Cortex of kidney (tissue), 1 donor: Measurements from ENCODE around the gene FRAT2.
"Not testable (repeated sequence)": the region's sequence is repeated elsewhere in the genome, so short reads cannot be mapped to it uniquely, and the experiment has no call there.

ENCODE experiments used
- DNase-seq: peaks from one replicate; lab custom pipeline; 2025; lab: John Stamatoyannopoulos, UW

The FRAT2 gene

DNA sequence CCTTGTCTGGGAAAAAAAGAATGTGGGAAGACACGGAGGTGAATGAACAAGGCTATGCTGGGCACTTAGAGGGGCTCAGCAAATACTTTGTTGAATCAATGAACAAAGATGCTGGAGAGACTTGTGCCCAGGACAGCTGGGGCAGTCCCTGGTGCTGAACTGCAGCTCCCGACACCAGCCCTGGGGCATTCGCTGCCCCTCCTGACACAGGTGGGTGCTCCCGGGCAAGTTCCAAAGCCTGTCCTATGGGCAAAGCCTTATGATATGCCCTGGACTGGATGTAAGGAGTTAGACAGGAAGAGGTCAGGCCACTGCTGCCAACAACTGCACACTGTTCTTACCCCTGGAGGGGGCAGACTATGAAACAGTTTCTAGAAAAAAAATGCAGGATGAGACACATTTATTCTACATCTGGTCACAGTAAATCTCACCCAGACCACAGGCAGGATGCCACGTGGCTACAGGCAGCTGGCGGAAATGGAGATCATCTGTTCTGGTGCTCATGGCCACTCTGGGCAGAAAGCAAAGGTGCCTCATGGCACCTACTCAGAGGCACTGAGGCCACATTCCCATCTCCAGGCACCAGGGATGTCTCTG, 21.9 kb upstream of the FRAT2 start:
- no peak for DNase-seq

DNA sequence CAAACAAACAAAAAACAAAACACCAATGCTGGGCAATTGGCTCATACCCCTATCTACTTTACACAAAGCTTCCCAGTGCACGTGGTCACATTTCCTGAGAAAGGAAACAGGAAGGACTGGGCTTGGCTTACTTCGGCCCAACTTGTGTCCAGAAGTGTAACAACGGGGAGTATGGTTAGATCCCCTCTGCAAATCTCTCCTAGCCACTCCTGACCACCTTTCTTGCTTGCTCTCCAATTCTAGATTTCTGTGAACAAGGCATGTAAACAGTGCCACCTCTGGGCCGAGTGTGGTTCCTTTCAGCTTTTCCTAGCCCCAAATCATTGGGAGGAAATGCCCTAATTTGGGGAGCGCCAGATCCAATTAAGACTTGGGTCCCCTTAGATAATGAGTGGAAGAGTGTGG, 21.0 kb upstream of the FRAT2 start:
- no peak for DNase-seq

DNA sequence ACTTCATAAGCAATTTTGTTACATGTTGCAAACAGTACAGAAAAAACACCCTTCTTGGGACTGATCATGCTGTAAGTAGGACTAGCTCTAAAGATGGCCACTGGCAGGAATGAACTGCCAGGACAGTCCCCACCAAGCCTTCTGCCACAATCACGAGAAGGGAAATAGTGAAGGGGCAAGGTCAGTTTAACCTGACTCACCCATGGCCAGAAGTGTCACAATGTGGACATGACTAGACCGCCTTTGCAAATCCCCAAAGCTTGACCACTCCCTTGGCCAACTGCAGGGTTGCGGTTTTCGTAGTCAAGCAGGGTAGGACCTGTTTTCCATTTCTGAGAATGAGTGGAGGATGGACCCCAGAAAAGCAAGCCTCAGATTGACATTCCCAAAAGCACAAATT, 19.4 kb upstream of the FRAT2 start:
- no peak for DNase-seq

DNA sequence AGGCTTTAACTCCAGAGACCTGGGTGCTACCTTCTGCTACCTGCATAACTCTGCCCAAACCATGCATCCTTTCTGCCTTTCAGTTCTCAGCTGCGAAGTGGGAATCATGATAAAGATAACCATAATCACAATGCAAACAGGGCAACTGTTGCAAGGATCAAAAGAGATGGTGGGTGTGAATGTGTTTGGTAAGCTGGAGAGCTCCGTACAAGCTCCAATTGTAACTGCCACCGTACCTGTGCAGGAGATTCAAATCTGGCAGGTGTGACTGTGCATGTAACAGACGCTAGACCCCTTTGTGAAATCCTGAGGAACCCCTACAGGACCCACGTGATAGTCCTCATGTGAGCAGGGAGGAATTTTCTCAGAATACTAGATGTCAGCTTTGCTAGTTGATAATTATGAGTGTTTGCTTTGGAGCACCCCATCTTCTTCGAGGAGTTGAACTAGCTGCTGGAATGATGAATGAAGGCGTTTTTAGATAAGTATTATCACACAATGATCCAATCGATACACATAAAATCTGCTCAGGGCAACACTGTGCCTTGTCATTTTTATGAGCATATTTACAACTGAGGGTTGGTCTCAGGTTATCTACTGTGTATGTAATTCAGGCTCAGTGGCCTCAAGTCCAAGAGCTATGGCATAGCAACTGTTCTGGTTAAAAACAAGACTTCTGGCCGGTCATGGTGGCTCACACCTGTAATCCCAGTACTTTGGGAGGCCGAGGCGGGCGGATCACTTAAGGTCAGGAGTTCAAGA, 15.4 kb upstream of the FRAT2 start:
- DNase-seq = no peak

DNA sequence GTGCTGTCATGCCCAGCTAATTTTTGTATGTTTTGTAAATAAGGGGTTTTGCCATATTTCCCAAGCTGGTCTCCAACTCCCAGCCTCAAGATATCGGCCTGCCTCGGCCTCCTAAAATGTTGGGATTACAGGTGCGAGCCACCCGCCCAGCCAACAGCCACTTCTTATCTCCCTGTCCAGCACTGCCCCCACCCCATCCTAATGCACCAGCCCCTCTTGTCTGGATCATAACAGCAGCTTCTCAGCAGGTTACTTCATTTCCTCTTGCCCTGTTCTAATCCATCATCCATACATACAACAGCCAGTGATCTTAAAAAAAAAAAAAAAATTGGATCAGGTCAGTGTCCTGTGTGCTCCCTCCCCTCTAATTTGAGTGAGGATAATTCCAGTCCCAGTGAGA, 12.8 kb upstream of the FRAT2 start:
- no peak for DNase-seq

DNA sequence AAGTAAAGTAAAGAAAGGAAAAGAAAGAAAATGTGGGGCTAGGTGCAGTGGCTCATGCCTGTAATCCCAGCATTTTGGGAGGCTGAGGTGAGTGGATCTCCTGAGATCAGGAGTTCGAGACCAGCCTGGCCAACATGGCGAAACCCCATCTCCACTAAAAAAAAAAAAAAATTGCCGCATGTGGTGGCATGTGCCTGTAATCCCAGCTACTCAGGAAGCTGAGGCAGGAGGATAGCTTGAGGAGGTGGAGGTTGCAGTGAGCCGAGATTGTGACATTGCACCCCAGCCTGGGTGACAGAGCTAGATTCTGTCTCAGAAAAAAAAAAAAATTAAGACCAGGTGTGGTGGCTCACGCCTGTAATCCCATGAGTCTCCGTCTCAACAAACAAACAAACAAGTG, 9.1 kb upstream of the FRAT2 start:
- DNase-seq = not testable (repeated sequence)

DNA sequence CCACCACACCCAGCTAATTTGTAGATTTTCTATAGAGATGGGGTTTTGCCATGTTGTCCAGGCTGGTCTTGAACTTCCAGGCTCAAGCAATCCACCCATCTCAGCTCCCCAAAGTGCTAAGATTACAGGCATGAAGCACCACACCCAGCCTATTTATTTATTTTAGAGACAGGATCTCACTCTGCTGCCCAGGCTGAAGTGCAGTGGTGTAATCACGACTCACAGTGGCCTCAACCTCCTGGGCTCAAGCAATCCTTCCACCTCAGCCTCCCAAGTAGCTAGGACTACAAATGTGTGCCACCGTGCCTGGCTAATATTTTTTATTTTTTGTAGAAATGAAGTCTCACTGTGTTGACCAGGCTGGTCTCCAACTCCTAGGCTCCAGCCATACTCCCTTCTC, 6.9 kb upstream of the FRAT2 start:
- DNase-seq = no peak

DNA sequence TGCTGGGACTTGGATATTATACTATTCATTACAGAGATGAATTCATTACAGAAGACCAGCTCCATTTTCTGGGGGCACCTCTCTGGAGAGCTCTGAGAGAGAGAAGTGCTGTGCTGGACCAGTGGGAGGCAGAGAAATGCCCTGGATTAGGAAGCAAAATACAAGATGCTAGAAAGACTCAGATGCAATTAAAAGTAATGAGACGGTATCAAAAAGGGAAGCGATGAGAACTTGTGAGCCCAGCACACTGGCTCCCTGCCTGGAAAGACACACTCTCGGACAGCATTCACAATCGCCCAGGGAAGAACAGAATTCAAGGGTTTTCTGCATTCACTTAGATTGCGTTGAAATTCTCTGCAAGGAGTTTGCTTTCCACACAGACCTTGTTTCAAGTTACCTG, 3.5 kb upstream of the FRAT2 start:
- no peak for DNase-seq

DNA sequence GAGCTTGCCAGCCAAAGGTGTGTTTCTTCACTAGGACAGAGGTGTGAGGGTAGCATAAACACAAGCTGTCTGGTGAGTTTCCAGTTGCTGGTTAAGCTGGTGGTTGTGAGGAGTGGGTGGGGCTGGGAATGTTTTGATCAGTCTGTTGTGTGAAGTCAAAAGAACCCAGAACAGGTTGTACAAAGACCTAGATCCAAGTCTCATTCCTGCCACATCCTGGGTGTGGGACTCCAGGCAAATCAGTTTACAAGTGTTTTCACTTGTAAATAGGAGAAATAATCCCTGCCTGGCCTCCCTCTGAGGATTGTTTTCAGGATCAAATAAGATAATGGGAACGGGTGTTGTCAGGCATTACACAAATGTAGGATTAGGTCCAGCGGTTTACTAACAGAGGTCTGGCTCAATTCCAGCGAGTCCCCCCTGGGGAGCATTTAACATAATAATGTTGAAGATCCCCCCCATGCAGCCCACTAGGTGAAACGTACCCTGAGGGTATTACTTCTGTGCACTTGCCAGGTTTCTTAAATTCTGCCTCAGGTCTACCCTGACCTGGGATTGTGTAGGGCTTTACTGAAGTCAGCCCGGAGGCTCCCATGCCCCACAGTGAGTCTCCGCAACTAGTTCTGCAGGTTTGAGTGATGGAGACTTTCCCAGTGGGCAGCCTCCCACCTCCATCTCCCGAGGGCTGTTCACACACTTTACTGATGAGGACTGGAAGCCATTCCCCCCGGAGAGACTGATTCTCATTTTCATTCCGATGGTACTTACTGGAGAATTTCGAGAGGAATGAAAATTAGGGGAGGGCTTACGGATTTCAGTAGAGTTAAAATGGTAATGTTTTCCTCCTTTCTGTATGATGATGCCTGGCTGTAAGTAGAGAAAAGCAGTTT, 2.7 kb upstream of the FRAT2 start:
- no peak for DNase-seq

DNA sequence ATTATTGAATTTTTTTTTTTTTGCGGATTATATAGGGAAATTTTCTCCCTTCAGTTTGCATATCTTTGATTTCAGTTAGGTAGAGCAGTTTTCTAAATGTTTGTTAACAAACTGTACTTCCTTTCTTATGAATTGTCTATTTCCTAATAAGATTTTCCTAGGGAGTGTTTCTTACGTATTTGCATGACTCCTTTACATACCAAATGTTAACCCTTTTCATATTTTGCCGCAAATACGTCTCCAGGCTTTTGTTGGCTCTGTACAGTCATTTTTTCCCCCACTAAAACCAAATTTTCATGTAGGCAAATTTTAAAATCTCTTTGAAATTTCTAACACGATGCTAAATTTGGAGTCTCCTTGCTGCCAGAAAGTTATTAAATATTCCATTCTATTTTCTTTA, 1.9 kb upstream of the FRAT2 start:
- no peak for DNase-seq

DNA sequence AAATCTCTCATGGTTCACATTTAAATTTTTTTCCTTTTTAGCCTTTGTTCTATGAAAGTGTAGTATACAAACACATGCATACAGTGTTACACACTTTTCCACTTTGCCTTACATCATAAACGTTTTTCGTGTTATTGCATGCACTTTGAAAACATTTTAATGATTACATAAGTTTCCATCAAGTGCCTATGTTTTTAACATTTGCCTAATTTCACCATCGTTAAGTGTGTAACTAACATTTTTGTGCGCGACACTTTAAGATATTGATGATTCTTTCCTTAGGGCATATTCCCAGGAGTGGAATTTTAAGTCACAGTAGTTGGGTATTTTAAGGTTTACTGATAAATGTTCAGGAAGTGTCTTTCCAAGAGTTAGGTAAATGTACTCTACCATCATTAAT, 1.5 kb upstream of the FRAT2 start:
- DNase-seq = no peak

DNA sequence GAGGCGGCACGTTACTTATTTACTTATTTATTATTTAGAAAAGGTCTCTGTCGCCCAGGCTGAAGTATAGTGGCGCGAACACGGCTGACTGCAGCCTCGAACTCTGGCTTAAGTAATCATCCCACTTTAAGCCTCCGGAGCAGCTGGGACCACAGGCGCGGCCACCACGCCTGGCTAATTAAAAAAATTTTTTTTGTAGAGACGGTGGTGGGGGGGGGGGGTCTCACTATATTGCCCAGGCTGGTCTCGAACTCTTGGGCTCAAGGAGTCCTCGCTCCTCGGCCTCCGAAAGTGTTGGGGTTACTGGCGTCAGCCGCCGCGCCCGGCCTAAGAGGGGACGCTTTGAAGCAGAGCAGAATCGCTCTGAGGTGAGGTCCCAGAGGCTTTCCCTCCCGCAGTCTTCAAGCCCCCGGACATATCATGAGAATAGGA, 675 bp upstream of the FRAT2 start:
- no peak for DNase-seq

DNA sequence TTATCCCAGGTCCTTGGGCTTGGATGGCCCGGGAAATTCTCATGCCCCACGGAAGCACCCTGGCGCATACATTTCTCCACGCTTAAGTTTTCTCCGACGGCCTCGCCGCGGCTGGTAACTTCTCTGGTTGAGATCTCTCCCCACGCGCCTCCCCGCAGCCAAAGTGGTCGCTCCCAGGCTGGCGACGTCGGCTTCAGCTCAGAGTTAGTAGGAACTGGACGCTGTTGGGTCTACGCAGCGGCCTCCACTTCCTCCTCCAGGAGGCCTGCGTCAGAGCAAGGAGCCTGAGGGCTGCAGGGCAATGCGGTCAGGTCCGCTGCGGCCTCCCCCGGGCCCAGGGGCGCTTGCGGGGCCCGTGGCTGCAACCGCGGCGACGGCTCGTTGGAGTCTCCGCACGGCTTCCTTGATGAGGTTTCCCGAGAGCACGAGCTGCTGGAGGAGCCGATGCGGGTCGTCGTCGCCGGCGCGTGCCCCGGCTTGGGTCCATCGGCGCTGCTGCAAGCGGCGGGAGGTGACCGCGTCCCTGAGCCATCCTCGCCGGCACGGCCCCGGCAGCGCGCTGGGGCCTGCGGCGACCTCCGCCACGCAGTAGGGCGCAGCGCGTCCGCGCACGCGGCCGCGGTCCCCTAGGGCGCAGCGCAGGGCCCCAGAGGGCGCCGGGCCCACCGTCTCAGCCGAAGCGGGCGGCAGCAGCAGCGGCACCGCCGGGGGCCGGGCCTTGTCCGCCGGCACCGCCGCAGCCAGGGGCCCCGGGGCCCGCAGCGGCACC, 744 bp downstream of the FRAT2 start:
- no peak for DNase-seq

DNA sequence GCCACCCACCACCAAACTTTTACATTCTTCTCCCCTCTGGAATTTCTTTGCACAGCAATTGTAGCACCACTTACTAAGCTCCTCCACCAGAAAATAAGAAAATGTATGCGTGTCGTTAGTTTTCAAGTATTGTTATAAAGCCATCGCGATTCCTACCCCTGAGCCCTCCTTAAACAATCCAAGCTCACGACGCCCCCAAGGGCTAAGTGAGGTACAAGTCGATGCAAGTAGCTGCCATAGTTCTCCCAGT, 1.3 kb downstream of the FRAT2 start:
- no peak for DNase-seq

DNA sequence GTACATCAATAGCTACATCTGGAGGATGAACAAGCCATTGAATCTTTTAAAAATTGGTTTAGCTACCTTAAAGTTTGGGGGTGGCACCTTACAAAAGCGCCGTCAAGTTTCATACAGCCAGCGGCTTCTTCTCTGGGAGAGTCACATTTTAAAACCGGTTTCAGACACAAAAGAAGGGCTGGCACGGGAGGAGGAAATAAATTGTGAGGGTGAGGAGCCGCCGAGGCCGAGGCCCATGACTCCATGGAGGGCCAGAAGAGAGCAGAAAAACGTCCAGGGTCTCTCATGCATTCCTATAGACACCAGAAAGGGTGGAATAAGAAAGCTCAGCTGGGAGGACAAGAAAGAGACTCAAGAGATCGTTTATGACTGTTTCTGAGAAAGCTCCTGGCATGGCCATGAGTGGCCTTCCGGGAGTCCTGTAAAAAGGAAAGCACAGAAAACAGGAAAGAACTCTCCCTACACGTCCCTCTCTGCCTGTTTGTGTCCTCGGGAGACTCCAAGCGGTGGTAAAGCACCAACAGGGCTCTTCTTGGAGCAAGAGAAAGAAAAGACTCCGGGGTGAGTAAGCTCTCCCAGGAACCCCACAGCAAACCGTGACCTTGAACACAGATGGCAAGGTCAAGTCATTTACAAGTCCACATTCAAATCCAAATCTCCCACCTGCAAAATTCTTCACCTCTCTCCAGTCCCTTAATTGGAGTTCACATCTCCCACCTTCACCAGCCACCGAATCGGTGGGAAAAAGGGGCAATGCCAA, 1.8 kb downstream of the FRAT2 start:
- no peak for DNase-seq

DNA sequence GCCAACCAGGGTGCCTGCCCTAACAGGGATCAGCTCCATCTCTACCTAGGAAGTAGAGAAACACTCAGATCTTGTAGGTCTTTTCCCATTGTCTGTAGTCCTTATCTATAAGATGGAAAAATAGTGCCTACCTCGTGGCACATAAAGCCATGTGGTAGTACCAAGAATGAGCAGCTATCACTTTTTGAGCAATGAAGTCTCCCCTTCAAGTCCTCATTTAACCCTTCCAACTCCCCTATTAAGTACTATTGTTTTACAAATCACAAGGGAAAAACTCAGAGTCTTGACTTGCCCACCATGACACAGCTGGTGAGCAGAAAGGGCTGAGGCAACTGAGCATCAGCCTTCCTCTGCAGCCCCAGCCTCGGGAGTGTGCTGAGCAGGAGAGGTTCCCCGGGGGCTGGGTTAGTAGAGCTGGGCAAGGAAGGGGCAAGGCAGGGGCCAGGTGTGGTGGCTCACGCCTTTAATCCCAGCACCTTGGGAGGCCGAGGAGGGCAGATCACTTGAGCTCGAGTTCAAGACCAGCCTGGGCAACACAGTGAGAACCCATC, 3.3 kb downstream of the FRAT2 start:
- no peak for DNase-seq

DNA sequence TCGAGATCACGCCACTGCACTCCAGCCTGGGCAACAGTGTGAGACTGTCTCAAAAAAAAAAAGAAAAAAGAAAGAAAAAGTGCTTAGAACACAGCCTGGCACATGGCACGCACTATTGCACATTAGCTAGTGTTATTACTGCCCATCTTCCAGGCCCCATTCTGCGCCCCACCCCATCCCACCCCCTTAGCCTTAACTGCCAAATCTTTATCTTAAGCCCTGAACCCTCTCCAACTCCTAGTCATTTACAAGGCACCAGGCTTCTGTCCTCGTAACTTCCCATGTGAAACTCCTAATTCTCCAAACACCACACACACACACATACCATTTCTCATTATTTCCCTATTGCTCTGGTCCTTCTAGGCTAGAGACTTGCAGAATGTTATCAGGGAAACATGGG, 4.8 kb downstream of the FRAT2 start:
- DNase-seq = no peak

DNA sequence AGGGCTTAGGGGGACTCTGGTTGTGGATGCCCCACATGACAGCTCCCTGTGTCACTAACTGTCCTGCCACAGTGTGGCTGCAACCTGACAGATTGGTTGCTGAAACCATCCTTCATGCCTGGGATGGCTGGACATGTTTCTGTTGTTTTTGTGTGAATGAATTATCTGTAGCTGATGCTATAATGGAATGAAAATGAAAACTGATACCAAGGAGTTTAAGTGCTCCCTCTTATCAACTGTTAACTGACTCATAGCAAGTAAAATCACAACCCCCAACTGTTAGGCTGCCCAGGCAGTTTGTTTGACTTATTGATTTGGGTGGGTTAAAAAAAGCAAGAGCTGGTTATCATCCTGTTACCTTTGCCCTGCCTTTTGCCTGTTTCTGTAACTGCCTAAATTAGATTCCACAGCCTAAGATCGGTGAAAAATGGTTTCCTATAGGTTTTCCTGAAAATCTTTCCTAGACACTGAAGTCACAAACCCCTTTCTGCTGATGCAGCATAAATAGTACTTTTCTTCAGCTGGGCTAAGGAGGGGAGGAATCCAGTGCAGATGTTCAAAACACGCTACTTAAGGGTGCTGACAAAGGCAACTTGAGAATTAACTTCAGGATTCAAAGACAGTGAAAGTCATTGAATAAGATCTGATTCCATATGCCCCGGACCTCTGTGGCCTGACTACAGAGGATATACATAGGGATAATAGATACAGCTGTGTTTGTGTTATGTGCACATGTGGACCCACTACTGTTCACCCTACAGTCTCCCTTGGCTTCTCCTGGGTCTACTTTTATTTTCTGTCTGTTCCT, 5.7 kb downstream of the FRAT2 start:
- DNase-seq = no peak

DNA sequence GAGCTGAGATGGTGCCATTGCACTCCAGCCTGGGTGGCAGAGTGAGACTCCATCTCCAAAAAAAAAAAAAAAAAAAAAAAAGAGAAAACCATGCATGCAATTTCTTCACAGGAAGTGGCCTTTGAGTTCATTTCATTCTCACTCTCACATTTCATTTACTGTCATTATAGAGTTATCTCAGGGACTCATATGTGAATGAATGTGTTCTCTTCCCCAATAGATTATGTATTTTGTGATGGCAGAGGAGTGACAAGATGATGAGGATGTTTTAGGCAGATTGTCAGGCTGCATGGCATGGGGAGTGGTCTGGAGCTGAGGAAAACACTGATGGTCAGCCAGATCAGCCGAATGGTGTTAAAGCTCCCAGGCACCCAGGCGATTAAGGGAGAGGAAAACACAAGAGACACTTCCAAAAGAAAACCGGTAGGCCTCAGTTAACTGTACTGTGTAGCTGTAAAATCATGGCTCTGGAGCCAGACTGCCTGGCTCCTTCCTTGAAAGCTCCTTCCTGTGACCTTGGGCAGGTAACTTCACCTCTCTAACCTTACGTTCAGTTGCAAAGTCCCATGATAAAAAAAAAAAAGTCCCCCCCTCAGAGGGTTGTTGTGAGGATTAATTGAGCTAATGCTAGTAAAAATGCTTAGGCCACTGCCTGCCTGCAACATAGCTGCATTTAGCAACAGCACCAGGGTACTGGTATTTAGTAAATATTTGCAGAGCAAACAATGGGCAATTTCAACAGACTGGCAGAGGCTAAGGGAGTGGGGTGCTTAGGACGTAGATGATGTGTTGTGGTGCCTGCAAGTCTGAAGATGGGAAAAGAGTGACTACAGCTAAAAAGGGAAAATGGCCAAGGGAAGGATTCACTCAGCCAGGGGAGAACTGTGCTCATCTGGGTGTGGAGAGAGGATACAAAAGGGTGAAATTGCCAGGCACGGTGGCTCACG, 6.9 kb downstream of the FRAT2 start:
- DNase-seq = no peak
